Thyroid gland (tissue), 4 donors: Measurements from ENCODE around the gene TARM1.

Experiments
- POLR2A ChIP-seq, 2 donors: fragments of 450-650 bp; IDR thresholded peaks; one replicate each; pipeline ENCODE4 v1.6.1; 2017; ENCODE audit warnings: antibody characterized with exemption in 2 of 2, mild to moderate bottlenecking in 2 of 2, moderate library complexity in 1 of 2
- TF ChIP-seq, protein P1 (sequence below), 6 experiments: fragments of 200-600 bp in 3 of 6; fragments of 450-650 bp in 3 of 6; sonication (generic) in 3 of 6; IDR thresholded peaks; one replicate each; pipeline ENCODE4 v1.5.1; 2016 to 2019; ENCODE audit warnings: antibody characterized with exemption in 6 of 6, mild to moderate bottlenecking in 2 of 6, inconsistent platforms in 1 of 6, moderate library complexity in 1 of 6

DNA sequence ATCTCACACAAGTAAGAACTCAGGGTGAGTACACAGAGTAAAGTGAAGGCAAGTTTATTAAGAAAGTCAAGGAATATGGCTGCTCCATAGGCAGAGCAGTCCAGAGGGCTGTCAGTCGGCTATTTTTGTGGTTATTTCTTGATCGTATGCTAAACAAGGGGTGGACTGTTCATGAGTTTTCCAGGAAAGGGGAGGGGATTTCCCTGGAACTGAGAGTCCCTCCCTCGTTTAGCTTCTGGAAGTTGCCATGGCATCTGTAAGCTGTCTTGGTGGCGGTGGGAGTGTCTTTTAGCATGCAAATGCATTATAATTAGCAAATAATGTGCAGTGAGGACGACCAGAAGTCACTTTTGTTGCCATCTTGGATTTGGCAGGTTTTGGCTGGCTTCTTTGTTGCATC, 11.7 kb downstream of the TARM1 start:
- TF ChIP-seq, protein P1, sequence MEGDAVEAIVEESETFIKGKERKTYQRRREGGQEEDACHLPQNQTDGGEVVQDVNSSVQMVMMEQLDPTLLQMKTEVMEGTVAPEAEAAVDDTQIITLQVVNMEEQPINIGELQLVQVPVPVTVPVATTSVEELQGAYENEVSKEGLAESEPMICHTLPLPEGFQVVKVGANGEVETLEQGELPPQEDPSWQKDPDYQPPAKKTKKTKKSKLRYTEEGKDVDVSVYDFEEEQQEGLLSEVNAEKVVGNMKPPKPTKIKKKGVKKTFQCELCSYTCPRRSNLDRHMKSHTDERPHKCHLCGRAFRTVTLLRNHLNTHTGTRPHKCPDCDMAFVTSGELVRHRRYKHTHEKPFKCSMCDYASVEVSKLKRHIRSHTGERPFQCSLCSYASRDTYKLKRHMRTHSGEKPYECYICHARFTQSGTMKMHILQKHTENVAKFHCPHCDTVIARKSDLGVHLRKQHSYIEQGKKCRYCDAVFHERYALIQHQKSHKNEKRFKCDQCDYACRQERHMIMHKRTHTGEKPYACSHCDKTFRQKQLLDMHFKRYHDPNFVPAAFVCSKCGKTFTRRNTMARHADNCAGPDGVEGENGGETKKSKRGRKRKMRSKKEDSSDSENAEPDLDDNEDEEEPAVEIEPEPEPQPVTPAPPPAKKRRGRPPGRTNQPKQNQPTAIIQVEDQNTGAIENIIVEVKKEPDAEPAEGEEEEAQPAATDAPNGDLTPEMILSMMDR (IDR thresholded peaks at IDR 0.05) = no peak
- no peak for TF ChIP-seq POLR2A (IDR thresholded peaks at IDR 0.05)
